GM21825 (cell line): ENCODE results near the gene CSTA.

ENCODE experiments used
- ATAC-seq: cut with Tn5 transposase; IDR thresholded peaks from one replicate; pipeline ENCODE4 v1.9.1; 2021; ENCODE audit warnings: mild to moderate bottlenecking, moderate library complexity; ENCODE audit not compliant: unreplicated experiment

CSTA gene

GRCh38 chr3:122374034-122374433 lies 49.0 kb downstream of the CSTA start:
- ATAC-seq, result no peak

- no peak for ATAC-seq
These were observed 52.9 kb downstream of the CSTA start for GRCh38 chr3:122377975-122378374.

GRCh38 chr3:122382888-122383666 lies 58.0 kb downstream of the CSTA start, which contains the start of gene MIX23:
TSS of gene MIX23 (minus strand) at chr3:122383231. CDS start at chr3:122383224, 7 bp downstream.
- peak; percentile 51 for ATAC-seq

- ATAC-seq, result peak; percentile 88
These were observed 59.0 kb downstream of the CSTA start, which contains the start of gene FAM162A for GRCh38 chr3:122383771-122384697. TSS of gene FAM162A (plus strand) at chr3:122384182. CDS start at chr3:122384266, 84 bp downstream.

- no peak for ATAC-seq
These were observed 62.7 kb downstream of the CSTA start for GRCh38 chr3:122387709-122388108.

- ATAC-seq, result no peak
These were observed 64.1 kb downstream of the CSTA start for GRCh38 chr3:122389197-122389596.

GRCh38 chr3:122389892-122390291 lies 64.8 kb downstream of the CSTA start:
- ATAC-seq, result no peak

- no peak for ATAC-seq
These were observed 65.6 kb downstream of the CSTA start for GRCh38 chr3:122390665-122391064.
